CD8-positive, alpha-beta memory T cell (primary cell): Measurements from ENCODE around the gene OBP2A. TPM values are rescaled to one million over a fixed set of nuclear protein-coding genes. Genes with fewer than 3 reads are reported as not detected.

Source experiments
- CTCF ChIA-PET: fragments of 350-600 bp; sonication (Branson Sonifier 250); formaldehyde crosslinking; loops from one replicate; lab custom pipeline; 2021; ENCODE audit warnings: antibody characterized with exemption; lab: Charles Lee
- POLR2A ChIA-PET: fragments of 350-600 bp; sonication (Branson Sonifier 250); formaldehyde crosslinking; loops from one replicate; lab custom pipeline; 2021; ENCODE audit warnings: antibody characterized with exemption; lab: Charles Lee
- DNase-seq, 5 donors: peaks; one replicate each; pipeline versions ENCODE4 v3.0.0 to v3.0.0-alpha.2; 2020 to 2022; ENCODE audit warnings: mixed read lengths in 1 of 5
- H3K27ac ChIP-seq: one replicate; pipeline ENCODE4 v1.7.0; 2013; ENCODE audit warnings: low read depth, mild to moderate bottlenecking, low read length, moderate library complexity
- H3K27me3 ChIP-seq: 2 replicates; pipeline ENCODE4 v1.7.0; 2013; ENCODE audit warnings: low read length, mild to moderate bottlenecking; ENCODE audit not compliant: insufficient read depth, poor library complexity, severe bottlenecking
- H3K36me3 ChIP-seq: 2 replicates; pipeline ENCODE4 v1.7.0; 2013; ENCODE audit warnings: mild to moderate bottlenecking, low read length, moderate library complexity; ENCODE audit not compliant: insufficient read depth
- H3K4me1 ChIP-seq: 2 replicates; pipeline ENCODE4 v1.7.0; 2013; ENCODE audit warnings: mild to moderate bottlenecking, low read length, moderate library complexity; ENCODE audit not compliant: insufficient read depth
- H3K4me3 ChIP-seq: 2 replicates; pipeline ENCODE4 v1.7.0; 2013; ENCODE audit warnings: mild to moderate bottlenecking, low read length
- H3K9me3 ChIP-seq: 2 replicates; pipeline ENCODE4 v1.7.0; 2013; ENCODE audit warnings: mild to moderate bottlenecking, low read length
- H3K27ac Mint-ChIP-seq, 8 donors: one replicate each; pipeline ENCODE4 v1.8.0; 2020 to 2021; ENCODE audit warnings: mixed read lengths in 8 of 8, mild to moderate bottlenecking in 6 of 8, inconsistent platforms in 3 of 8, moderate library complexity in 3 of 8
- H3K27me3 Mint-ChIP-seq, 2 donors: one replicate each; pipeline ENCODE4 v1.8.0; 2020 to 2021; ENCODE audit warnings: mixed read lengths in 2 of 2, mild to moderate bottlenecking in 1 of 2, moderate library complexity in 1 of 2
- H3K36me3 Mint-ChIP-seq, 3 donors: one replicate each; pipeline ENCODE4 v1.8.0; 2020 to 2021; ENCODE audit warnings: mixed read lengths in 3 of 3, inconsistent platforms in 1 of 3, mild to moderate bottlenecking in 1 of 3
- H3K4me1 Mint-ChIP-seq, 3 donors: one replicate each; pipeline ENCODE4 v1.8.0; 2020 to 2021; ENCODE audit warnings: mixed read lengths in 3 of 3, inconsistent platforms in 1 of 3, mild to moderate bottlenecking in 1 of 3
- H3K4me3 Mint-ChIP-seq, 7 donors: one replicate each; pipeline ENCODE4 v1.8.0; 2020 to 2021; ENCODE audit warnings: mixed read lengths in 7 of 7, mild to moderate bottlenecking in 6 of 7, moderate library complexity in 4 of 7, inconsistent platforms in 2 of 7
- H3K9me3 Mint-ChIP-seq, 5 donors: one replicate each; pipeline ENCODE4 v1.8.0; 2020 to 2022; ENCODE audit warnings: mixed read lengths in 5 of 5, mild to moderate bottlenecking in 3 of 5, moderate library complexity in 2 of 5, inconsistent platforms in 1 of 5
- polyA plus RNA-seq: library from polyadenylated mRNA; unstranded; fragments of 300-500 nt; fragmentation: Illumina TruSeq; gene quantifications from one replicate; pipeline ENCODE4 v1.2.3, GENCODE V29; 2021
- total RNA-seq, 2 experiments: library from RNA; stranded (reverse); gene quantifications; one replicate each; pipeline ENCODE4 v1.2.3, GENCODE V29; 2021

Gene OBP2A
- total and polyA plus RNA-seq, 3 experiments from 2014 or later, result not detected

DNA sequence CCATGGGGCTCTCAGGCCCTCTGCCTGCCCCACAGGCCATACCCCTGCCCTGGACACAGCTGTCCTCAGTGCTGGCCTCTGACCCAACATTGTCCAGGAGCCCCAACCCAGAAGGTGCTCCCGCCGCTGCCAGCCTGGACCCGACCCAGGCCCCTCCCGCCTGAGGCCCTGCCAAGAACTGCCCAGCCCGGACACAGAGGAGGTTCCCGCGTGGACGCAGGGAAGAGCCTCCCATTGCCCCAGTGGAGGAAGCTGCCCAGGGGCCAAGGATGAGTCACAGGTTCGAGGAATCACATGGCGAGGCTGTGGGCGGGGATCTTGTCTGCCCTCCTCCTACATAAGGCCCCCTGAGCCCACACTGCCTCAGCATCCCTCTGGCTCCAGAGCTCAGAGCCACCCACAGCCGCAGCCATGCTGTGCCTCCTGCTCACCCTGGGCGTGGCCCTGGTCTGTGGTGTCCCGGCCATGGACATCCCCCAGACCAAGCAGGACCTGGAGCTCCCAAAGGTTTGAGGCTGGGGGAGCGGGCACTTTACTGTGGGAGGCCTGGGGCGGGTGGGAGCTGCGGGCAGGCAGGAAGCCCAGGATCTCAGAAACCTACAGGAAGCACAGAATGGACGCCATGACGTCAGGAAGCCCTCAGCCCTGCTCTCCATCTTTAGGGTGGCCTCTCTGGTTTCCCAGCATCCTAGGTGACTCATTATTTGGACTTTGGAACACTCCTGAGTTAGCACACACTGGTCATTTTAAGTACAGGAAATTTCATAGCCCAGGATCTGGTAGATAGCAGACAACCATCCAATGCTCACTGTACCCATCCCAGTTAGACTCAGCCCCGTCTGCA is 15.7 kb downstream of the OBP2A start, which contains the start of gene PAEP:
TSS of gene PAEP (plus strand) at position 366 of the 844 bp plus-strand sequence.
- DNase-seq, result no peak
- Histone ChIP-seq H3K4me3 (no peak within 1 kb of the TSS), H3K4me1 (no peaks in the 10 kb centered on the region), H3K27me3 (no peaks in the 10 kb centered on the region), H3K9me3 (no peaks in the 10 kb centered on the region), H3K27ac (no peak within 1 kb of the TSS), H3K36me3 (no peaks in the 10 kb centered on the region)
- Mint-ChIP-seq H3K27me3 (peaks cover 8 to 40% of the 10 kb centered on the region in 2 donors), H3K9me3 (peaks cover 0 to 2% (median 0%) of the 10 kb centered on the region in 5 donors), H3K4me3 (no peak within 1 kb of the TSS), H3K27ac (no peak within 1 kb of the TSS), H3K4me1 (no peaks in the 10 kb centered on the region), H3K36me3 (no peaks in the 10 kb centered on the region)
- POLR2A ChIA-PET, result no interaction called here
- CTCF ChIA-PET, result no interaction called here

DNA sequence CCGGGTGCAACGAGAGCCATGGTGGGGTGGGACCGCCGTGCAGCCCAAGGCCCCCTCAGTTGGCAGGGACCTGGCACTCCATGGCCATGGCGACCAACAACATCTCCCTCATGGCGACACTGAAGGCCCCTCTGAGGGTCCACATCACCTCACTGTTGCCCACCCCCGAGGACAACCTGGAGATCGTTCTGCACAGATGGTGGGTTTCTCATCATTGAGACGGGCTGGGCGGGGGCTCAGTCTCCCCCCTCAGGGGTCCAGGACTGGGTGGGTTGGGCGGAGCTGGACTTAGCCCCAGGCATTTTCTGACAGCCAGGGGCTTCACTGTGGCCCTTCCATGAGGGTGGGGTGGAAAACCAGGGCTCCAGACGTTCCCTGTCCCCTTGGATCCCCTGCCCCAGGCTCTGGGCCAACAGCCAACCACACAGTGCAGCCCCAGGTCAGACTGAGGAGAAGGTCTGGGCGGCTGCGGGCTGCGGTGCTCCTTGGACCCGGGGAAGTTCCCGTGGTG is 16.4 kb downstream of the OBP2A start:
- no peaks in the 10 kb centered on the region for H3K9me3 ChIP-seq
- CTCF ChIA-PET, result no interaction called here
- Mint-ChIP-seq H3K4me3 (no peak overlapping the region), H3K9me3 (peaks cover 0 to 2% (median 0%) of the 10 kb centered on the region in 5 donors), H3K27me3 (peaks cover 7 to 47% of the 10 kb centered on the region in 2 donors), H3K27ac (no peak overlapping the region), H3K36me3 (no peaks in the 10 kb centered on the region), H3K4me1 (no peaks in the 10 kb centered on the region)
- no peak overlapping the region for H3K27ac ChIP-seq
- POLR2A ChIA-PET, result no interaction called here
- H3K27me3 ChIP-seq, result no peaks in the 10 kb centered on the region
- H3K4me1 ChIP-seq, result no peaks in the 10 kb centered on the region
- H3K4me3 ChIP-seq, result no peak overlapping the region
- no peak for DNase-seq
- H3K36me3 ChIP-seq, result no peaks in the 10 kb centered on the region

DNA sequence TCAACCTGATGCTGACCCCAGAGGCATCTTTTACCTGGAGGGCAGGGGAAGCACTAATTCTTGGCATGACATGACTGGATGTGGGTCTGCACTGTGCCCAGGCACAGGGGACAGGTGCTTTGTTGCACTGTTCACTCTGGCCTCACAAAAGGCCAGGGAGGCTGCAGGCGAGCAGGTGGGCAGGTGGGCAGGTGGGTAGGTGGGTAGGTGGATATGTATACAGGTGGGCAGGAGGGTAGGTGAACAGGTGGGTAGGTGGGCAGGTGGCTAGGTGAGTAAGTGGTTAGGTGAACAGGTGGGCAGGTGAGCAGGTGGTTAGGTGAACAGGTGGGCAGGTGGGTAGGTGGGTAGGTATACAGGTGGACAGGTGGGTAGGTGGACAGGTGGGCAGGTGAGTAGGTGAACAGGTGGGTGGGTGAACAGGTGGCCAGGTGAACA is 17.1 kb downstream of the OBP2A start:
- Mint-ChIP-seq H3K4me1 (no peaks in the 10 kb centered on the region), H3K27me3 (peaks cover 7 to 47% of the 10 kb centered on the region in 2 donors), H3K9me3 (peaks cover 0 to 2% (median 0%) of the 10 kb centered on the region in 5 donors), H3K36me3 (no peaks in the 10 kb centered on the region), H3K4me3 (no peak overlapping the region), H3K27ac (no peak overlapping the region)
- ChIA-PET CTCF (no interaction called here), POLR2A (no interaction called here)
- no peak for DNase-seq
- Histone ChIP-seq H3K9me3 (no peaks in the 10 kb centered on the region), H3K27me3 (no peaks in the 10 kb centered on the region), H3K27ac (no peak overlapping the region), H3K4me3 (no peak overlapping the region), H3K36me3 (no peaks in the 10 kb centered on the region), H3K4me1 (no peaks in the 10 kb centered on the region)

DNA sequence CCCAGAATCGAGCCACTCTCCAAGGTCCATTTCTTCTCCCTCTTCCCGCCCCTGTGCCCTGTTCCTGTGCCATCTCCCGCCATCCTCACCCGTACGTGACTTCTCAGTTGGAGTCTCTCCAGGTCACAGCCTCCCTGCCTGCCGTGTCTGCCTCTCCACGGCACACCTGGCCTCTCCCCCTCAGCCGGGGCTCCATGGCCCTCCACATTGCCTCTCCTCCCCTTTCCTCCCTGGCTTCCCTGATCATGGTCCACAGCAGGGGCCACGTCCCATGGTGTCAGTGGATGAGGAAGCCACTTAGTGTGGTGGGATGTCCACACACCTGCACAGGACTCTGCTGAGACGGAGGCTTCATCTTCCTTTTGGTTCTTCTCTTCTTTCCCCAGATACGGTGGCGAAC is 17.9 kb downstream of the OBP2A start:
- no peak overlapping the region for H3K4me3 Mint-ChIP-seq
- CTCF ChIA-PET, result no interaction called here
- Histone ChIP-seq H3K36me3 (no peaks in the 10 kb centered on the region), H3K4me3 (no peak overlapping the region), H3K9me3 (no peaks in the 10 kb centered on the region), H3K27ac (no peak overlapping the region), H3K27me3 (no peaks in the 10 kb centered on the region), H3K4me1 (no peaks in the 10 kb centered on the region)
- POLR2A ChIA-PET, result no interaction called here
- DNase-seq, result peak in 1 of 5 donors; percentile 13
- peaks cover 6 to 48% of the 10 kb centered on the region in 2 donors for H3K27me3 Mint-ChIP-seq
- no peak overlapping the region for H3K27ac Mint-ChIP-seq
- no peaks in the 10 kb centered on the region for H3K4me1 Mint-ChIP-seq
- H3K36me3 Mint-ChIP-seq, result no peaks in the 10 kb centered on the region
- H3K9me3 Mint-ChIP-seq, result peaks cover 0 to 2% (median under 1%) of the 10 kb centered on the region in 5 donors

DNA sequence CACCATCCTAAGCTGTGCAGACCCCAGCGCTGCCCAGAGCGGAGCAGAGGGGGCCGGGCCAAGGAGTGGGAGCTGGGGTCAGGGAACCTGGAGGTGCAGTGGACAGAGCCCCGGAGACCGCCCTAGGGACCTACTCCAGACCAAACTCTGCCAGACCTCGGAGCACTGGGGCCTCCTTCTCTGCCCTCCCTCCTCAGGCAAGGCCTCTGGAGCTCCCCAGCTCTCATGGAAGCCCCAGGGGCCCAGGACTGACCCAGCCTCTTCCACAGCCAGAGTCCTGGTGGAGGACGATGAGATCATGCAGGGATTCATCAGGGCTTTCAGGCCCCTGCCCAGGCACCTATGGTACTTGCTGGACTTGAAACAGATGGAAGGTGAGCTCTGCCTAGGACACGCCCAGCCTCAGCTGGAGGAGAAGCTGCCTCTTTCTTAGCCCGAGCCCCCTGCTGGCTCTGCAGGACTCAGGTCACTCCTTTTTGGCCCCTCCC is 19.3 kb downstream of the OBP2A start:
- Histone ChIP-seq H3K36me3 (no peaks in the 10 kb centered on the region), H3K4me1 (no peaks in the 10 kb centered on the region), H3K9me3 (no peaks in the 10 kb centered on the region), H3K4me3 (no peak overlapping the region), H3K27ac (no peak overlapping the region), H3K27me3 (no peaks in the 10 kb centered on the region)
- no peak overlapping the region for H3K27ac Mint-ChIP-seq
- no peaks in the 10 kb centered on the region for H3K4me1 Mint-ChIP-seq
- no peak for DNase-seq
- H3K36me3 Mint-ChIP-seq, result peaks cover 0 to 3% (median 0%) of the 10 kb centered on the region in 3 donors
- H3K9me3 Mint-ChIP-seq, result peaks cover 0 to 9% (median 6%) of the 10 kb centered on the region in 5 donors
- H3K27me3 Mint-ChIP-seq, result peaks cover 4 to 43% of the 10 kb centered on the region in 2 donors
- ChIA-PET CTCF (no interaction called here), POLR2A (no interaction called here)
- no peak overlapping the region for H3K4me3 Mint-ChIP-seq

DNA sequence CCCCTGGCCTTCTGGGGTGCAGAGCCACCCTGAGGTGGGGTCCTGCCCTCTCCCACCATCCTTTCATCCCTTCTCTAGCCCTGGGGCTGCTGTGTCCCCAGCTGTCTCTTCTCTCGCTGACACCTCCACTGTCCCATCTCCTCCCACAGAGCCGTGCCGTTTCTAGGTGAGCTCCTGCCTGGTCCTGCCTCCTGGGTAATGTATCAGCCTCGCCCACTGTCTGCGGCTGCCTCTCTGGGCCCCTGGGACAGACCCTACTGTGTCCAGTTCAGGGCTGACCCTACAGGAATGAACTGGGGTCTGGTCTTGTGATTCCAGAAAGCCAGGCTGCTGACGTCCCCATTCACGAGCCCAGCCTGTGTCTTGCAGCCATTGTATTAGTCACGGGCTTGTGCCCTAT is 19.7 kb downstream of the OBP2A start:
- POLR2A ChIA-PET, result no interaction called here
- Histone ChIP-seq H3K36me3 (no peaks in the 10 kb centered on the region), H3K27ac (no peak overlapping the region), H3K27me3 (no peaks in the 10 kb centered on the region), H3K4me1 (no peaks in the 10 kb centered on the region), H3K4me3 (no peak overlapping the region), H3K9me3 (no peaks in the 10 kb centered on the region)
- H3K4me3 Mint-ChIP-seq, result no peak overlapping the region
- peaks cover 3 to 40% of the 10 kb centered on the region in 2 donors for H3K27me3 Mint-ChIP-seq
- H3K36me3 Mint-ChIP-seq, result peaks cover 0 to 3% (median 0%) of the 10 kb centered on the region in 3 donors
- H3K4me1 Mint-ChIP-seq, result no peaks in the 10 kb centered on the region
- H3K9me3 Mint-ChIP-seq, result peaks cover 0 to 9% (median 6%) of the 10 kb centered on the region in 5 donors
- CTCF ChIA-PET, result no interaction called here
- H3K27ac Mint-ChIP-seq, result no peak overlapping the region
- peak in 1 of 5 donors; percentile 24 for DNase-seq

DNA sequence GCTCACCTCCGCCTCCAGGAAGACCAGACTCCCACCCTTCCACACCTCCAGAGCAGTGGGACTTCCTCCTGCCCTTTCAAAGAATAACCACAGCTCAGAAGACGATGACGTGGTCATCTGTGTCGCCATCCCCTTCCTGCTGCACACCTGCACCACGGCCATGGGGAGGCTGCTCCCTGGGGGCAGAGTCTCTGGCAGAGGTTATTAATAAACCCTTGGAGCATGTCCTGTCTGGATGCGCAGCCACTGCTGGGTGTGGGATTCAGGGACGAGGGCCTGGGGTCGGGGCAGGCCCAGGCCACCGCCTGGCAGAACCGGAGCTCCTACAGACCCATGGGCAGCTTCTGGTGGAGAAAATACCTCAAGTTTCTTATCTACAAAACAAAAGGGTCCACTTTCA is 20.6 kb downstream of the OBP2A start:
- Histone ChIP-seq H3K4me3 (no peak overlapping the region), H3K36me3 (no peaks in the 10 kb centered on the region), H3K27me3 (no peaks in the 10 kb centered on the region), H3K27ac (no peak overlapping the region), H3K9me3 (no peaks in the 10 kb centered on the region), H3K4me1 (no peaks in the 10 kb centered on the region)
- DNase-seq, result peak in 1 of 5 donors; percentile 26
- ChIA-PET CTCF (no interaction called here), POLR2A (no interaction called here)
- Mint-ChIP-seq H3K9me3 (peaks cover 0 to 9% (median 6%) of the 10 kb centered on the region in 5 donors), H3K27me3 (peaks cover 3 to 35% of the 10 kb centered on the region in 2 donors), H3K27ac (no peak overlapping the region), H3K4me3 (no peak overlapping the region), H3K4me1 (no peaks in the 10 kb centered on the region), H3K36me3 (peaks cover 0 to 3% (median 0%) of the 10 kb centered on the region in 3 donors)

DNA sequence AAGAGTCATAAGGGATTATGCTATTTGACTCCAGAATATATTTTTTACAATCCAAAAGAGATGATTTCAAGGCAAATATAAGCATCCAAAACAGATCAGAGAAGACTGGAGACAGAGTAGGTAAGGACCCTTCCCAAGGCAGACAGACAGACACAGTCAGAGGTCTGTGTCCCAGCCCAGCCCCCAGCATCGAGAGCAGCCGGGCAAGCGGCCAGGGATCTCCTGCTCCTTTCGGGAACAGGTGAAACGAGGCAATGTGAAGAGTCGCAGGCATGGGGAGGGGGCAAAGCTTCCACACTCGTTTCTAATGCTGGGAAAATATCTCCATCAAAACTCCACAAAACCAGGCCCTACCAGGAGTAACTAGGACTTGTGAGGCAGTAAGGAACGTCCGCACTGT is 21.4 kb downstream of the OBP2A start:
- H3K9me3 ChIP-seq, result no peaks in the 10 kb centered on the region
- no peaks in the 10 kb centered on the region for H3K4me1 ChIP-seq
- CTCF ChIA-PET, result no interaction called here
- H3K4me3 ChIP-seq, result no peak overlapping the region
- H3K36me3 ChIP-seq, result no peaks in the 10 kb centered on the region
- Mint-ChIP-seq H3K27ac (no peak overlapping the region), H3K4me3 (no peak overlapping the region), H3K9me3 (peaks cover 0 to 9% (median 6%) of the 10 kb centered on the region in 5 donors), H3K27me3 (peaks cover 3 to 35% of the 10 kb centered on the region in 2 donors), H3K4me1 (no peaks in the 10 kb centered on the region), H3K36me3 (peaks cover 0 to 3% (median 0%) of the 10 kb centered on the region in 3 donors)
- H3K27ac ChIP-seq, result no peak overlapping the region
- peak in 1 of 5 donors; percentile 8 for DNase-seq
- no peaks in the 10 kb centered on the region for H3K27me3 ChIP-seq
- POLR2A ChIA-PET, result no interaction called here
